ENCODE results near the gene PNMA1.

Gene PNMA1

DNA sequence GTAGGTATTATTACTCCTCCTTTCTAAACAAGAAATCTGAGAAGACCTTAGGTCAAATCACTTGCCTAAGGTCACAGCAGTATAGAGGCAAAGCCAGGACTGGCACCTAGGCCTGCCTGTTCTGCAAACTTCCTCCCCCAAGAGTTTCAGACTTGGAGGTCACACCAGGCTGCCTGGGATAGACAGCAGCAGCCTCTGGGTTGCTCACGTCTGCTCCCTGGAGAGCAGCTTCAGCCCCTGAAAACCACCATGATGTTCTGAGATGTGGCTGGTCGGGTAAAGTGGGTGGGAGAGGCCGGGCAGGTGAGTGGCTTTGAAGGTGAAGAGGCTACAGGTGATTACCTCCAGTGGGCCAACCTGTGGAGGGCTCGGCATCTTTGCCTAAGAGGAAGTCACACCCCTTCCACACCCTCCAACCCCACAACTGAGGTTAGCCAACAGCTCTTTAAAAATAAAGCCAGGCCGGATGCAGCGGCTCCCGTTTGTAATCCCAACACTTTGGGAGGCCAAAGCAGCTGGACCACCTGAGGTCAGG is 37.0 kb upstream of the PNMA1 start:
- FAIRE-seq (peak; percentile 81), DNase-seq (ENCODE audit: insufficient read length, low spot score) (no peak)

DNA sequence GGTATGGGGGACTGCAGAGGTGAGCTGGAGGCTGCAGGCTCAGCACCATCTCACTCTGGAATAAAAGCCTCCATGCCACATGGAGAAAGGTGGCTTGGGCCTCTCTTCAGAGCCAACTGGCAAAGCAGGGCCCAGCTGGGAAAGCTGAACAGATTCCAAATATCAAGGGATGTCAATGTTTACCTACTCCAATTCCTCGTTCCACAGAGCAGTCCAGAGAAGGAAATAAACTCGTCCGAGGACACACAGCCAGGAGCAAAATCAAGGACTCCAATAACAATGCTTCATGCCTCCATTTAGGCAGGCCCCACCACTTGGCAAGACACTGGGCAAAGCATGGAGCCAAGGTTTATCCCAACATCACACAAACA is 36.3 kb upstream of the PNMA1 start:
- no peak for DNase-seq (ENCODE audit: insufficient read length, low spot score)
- peak; percentile 42 for FAIRE-seq

DNA sequence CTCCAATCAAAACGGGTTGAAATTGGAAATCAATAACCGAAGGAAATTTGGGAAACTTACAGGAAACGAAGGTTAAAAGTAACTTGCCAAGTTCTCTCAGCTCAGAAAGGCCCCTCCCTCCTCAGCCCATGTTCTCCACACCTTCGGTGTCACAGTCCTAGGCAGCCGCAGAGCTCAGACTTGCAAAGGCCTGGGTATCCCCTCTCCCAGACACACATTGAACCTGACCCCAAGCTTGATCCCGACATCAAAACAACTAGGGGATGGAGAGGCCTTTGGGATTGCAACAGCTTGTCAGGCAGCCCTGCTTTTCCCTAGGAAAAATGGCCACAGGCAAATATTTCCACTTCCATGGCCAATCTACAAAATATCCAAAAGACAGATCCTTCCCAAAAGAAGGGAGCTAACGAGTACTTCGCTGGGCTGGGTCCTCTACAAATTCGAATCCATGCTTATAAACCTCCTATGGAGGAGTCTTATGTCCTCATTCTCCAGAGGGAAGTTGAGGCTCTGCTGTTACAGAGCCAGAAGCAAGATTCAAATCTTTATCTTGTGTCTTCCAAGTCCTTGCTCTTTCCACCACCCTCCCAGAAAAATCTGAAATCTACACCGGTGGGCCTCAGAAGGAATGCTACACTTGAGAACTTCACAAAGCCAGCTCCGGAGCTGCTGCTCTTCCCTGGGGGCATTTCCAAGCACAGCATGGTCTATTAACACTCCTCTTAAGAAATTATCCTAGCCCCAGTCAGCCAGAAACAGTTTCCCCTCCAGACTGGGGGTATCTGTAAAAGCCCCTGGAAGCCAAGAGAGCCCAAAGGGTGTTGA is 35.7 kb upstream of the PNMA1 start:
- FAIRE-seq (peak; percentile 23), DNase-seq (ENCODE audit: insufficient read length, low spot score) (no peak)

DNA sequence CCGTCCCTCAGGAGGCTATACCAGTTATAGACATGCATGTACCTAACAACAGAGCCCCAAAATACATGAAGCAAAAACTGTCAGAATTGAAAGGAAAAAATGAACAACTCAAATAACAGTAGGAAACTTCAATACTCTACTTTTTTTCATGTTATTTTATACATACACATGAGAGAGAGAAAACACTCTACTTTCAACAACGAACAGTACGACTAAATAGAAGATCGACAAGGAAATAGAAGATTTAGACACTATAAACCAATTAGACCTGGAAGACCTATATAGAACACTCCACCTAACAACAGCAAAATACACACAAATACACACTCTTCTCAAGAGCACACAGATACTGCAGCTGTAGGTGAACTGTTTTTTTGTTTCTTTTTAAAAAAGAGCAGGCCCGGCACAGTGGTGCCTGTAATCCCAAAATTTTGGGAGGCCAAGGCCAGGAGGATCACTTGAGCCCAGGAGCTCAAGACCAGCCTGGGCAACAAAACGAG is 34.7 kb upstream of the PNMA1 start:
- FAIRE-seq: no peak
- DNase-seq (ENCODE audit: insufficient read length, low spot score): no peak

DNA sequence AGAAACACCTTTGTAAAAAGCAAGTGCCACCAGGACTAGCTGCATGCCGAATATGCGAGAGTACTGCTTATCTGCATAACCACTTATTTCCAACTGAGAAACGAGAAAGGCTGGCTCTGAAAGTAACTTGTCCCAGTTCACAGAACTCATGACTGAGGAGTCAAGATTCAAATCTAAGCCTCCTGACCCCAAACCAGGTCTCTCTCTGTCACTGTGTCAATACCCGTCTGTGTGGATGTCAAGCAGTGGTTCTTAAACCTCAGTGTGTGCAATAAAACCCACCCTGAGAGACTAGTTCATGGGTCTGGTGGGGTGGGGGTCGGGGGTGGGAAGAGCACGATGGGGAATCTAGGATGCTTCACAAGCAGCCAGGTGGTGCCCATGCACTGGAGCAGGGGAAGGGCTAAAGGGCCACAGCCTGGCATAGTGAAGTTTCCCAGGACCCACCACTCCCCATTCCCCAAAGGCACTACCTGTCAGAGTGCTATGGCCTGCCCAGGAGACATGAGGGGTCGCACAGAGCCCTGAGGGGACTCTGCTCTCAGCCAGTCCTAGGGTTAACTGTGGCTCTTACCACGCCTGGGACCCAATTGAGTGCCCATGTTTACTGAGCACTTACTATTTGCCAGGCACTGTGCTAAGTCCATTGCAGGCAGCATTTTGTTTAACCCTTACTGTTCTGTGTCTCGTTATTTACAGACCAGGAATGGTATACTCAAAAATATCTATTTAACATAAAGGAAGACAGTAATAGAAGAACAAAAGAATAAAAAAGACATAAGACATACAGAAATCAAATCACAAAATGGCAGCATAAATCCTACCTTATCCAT is 33.4 kb upstream of the PNMA1 start:
- peak; percentile 79 for FAIRE-seq

DNA sequence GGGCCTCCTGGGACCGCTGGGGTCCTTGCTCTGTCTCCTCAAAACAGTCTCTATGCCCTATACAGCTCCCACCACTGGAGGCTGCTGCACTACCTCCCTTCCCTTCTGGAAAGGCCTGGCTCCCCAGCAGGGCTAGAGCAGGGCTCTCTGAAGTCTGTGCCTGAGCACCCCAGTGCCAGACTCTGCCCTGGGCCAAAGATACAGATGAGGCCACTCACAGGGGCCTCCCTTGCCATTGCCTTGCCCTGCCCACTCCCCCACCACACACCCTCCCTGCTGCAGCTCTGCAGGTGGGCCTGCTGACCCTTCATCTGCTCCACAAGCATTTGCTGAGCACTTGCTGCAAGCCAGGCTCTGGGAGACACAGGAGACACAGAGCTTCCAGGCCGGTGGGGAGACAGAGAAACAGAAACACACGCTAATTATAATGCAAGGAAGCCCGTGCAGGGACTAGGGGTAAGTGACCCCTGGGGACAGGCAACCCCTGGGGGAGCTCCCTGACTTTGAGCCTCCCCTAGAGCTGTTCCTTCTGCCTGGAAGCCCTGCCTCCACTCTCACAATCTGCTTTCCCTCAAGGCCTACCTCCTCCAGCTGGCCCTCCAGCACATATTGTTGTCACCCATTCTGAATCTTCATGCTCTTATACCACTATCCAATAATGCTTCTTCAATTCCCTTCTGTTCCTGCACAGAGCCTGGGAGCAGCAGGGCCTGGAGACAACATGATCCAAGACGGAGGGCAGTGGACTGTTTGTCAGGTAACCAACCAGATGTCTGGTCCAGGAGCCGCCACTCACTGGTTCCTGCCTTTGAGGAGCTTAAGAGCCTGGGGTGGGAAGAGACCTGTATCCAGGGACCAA is 32.6 kb upstream of the PNMA1 start:
- FAIRE-seq (peak; percentile 84), DNase-seq (ENCODE audit: insufficient read length, low spot score) (no peak)

More for the DNA sequence above, 33.4 kb upstream of the PNMA1 start:
- DNase-seq (ENCODE audit: insufficient read length, low spot score): no peak

DNA sequence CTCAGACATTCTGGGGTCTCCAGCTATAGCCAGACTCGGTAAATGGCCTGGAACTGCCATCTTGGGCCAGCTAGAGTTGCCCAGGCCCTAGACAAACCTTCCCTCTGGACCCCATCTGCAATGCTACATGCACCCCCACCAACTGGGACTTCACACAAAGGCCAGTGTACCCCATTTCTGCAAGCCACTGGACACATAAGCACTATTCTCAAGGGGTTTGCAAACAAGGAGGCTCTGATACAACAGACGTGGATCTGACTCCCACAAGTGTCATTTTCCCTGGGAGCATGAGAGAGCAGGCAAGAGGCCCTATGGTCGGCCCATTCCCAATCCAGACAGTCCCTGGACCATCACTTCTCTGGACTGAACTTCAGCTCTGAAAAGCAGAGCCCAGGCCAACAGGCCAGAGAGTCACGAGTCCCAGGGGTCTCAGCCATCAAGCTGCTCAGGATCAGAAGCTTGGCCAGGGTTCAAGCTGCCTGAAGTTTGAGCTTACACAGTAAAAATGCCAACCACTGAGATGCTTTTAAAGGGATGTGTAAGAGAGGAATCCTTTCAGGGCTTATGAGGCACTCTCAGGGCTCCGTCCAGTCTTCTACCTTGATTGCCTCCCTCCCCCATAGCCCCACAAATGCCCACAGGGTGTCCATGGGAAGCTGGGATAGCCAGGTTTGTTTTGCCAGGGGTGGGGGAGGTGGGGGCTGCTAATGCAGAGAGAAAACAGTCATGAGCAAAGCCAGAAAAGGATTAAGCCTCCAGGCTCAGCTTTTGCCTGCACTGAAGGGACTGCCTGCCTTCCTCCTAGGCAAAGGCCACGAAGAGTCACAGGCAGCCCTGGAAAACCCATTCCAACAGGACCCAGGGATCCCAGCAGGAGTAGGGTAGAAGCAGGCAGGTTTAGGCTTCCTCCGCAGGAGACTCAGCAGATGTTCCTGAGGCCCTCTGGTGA is 31.7 kb upstream of the PNMA1 start:
- DNase-seq (ENCODE audit: insufficient read length, low spot score): no peak
- peak; percentile 44 for FAIRE-seq

DNA sequence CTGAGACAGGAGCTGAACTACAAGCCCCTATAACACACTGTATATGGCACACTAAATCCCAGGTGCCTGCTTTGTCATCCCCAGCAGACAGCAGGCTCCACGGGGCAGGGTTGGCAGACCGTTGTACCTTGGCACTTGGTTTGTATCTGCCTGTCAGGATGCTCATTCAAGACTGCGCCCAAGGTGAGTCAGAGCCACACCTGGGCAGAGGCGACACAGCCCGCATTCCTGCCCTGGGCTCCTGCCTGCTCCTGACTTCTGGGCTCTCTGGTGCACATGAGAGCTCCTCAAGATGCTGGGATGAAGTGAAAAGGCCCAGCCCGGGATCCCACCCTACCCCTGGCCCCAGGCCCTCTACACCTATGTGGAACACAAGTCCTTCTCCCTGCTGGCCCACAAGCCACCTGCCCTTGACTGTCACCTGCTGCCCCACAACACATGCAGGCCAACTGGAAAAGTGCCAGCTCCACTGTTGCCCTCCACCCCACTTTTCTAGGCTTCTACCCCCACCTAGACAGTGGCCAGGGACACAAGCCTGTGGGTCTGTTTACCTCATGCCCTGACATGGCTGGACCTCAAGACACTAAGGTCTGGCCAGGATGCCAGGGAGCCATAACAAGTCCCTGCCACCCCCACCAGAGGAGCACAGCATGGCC is 30.8 kb upstream of the PNMA1 start:
- peak; percentile 69 for FAIRE-seq

DNA sequence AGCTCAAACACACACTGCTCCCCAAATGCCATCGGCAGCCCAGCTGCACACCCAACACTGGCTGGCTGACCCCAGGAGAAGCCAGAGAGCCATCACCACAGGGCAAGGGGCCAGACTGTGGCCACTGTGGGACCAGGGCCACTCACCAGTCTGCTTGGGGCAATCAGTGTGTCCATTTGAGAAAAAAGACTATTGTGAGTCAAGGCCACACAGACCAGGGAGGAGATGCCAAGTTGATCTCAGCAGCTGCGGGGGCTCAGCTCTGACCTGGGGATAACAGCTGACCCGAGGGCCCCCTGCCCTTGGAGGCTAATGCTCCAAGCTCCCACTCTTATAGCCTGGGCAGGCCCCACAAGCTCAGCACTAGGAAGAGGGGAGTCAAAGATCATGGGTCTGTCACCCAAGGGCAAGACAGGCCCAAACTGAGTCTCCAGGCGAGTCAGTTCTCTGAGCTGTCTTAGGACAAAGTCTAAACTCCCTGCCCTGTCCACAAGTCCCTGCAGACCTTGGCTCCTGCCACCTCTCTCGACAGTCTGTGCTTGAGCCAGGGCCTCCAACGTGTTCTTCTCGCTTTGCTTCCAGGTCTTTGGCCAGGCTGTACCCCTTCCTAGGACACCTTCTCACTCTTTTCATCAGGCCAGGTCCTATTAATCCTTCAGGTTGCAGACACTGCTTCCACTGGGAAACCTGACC is 30.1 kb upstream of the PNMA1 start:
- FAIRE-seq (no peak), DNase-seq (ENCODE audit: insufficient read length, low spot score) (no peak)

More for the DNA sequence above, 30.8 kb upstream of the PNMA1 start:
- no peak for DNase-seq (ENCODE audit: insufficient read length, low spot score)

DNA sequence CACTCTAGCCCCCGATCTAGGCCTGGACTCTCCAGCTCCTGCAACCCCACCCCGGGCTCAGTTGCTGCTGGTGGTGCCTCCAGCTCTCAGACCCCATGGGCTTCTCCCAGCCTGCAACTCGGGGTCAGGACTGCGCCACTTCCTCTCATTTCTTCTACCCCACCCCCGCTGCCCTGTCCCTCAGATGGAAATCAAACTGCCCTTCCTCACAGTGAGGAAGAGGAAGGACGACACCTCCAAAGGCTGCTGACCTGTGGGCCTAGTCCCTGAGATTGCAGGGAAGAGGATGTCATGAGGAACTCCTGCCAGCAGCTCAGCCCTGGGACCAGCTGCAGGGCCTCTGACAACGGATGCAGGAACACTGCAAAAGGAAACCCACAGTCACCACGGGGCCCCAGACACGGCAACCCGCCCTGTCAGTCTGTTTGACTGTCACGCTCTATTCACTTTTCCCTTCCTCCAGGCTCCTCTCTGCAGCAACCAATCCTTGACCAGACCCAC is 29.3 kb upstream of the PNMA1 start:
- FAIRE-seq: peak; percentile 20

DNA sequence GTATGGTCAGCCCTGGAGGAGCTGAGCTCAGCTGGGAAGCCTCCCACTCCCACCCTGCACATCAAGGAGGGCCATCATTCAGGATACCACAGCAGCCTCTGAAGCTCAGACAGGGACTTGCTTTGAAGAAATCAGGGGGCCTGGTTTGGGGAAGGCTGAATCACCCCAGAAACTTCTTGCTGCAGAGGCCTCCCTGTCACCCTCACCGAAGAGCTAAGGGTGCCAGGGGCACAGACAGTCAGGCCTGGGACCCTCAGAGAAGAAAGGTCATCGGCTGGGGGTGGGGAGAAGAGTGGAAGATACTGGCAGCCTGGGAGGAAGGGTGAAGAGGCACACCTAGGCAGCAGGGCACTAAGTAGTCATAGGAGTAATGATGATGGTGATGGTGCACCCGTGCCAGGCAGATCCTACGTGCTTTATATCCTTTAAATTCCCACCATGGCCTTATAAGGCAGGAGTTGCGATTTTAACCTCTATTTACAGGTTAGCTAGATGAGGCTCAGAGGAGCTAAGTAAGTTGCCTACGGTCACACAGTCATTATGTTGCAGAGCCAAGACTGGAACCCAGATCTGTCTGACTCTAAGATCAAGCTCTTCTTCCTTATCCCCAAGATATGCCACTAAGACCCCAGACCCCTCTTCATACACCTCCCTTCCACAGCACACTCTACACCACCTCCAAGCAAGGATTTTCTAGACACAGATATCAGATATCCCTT is 28.5 kb upstream of the PNMA1 start:
- FAIRE-seq (peak; percentile 79), DNase-seq (ENCODE audit: insufficient read length, low spot score) (no peak)

More for the DNA sequence above, 29.3 kb upstream of the PNMA1 start:
- DNase-seq (ENCODE audit: insufficient read length, low spot score): no peak

DNA sequence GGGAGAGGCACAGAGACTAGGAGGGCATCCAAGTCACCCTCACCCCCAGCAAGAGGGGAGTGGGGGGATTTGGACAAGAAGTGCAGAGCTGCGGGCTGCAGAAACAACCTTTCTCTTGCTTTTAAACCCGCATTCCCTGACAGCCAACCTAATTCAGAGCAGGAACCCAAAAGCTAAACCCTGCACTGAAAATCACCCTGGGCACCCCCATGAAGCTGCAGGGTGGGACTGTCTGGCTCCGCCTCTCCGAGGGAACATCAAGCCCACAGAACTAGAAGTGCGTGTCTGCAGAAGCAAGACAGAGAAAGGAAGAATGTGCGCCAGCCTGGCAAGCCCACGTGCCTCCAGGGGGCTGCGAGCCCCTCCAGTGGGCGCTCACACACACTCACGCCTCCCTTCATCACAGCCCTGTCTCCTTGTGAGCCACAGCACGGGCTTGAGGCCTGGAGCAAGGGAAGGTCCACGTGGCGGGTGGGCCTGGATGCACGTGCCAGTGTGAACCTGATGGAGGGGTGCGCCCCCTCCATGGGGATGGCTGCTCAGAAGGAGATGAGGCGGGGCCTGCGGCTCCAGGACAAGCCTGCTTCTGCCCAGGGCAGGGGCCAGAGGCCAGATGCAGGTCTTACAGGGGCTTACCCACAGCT is 27.8 kb upstream of the PNMA1 start:
- no peak for DNase-seq (ENCODE audit: insufficient read length, low spot score)
- no peak for FAIRE-seq

DNA sequence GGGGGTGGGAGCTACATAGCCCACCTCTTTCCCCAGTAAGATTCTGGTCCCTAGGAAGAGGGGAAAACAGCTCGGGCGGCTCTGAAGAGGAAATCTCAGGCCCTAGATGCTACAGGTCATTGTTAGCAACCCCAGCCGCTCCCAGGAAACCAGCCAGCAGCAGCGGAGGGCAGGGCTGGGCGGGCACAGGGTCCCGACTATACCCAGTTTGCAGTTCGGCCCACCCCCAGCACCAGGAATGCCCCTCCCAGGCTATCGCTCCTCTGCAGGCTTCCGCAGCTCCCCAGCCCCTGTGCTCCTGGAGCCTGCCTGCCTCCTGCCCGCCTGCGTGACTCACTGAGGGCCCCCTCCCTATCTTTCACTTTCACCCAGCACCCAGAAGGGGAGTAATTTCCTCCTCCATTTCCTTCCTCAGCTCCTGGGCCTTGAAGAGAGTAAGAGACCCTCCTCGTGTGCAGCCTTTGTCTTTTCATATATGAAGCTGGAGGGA is 27.2 kb upstream of the PNMA1 start:
- FAIRE-seq (peak; percentile 100), DNase-seq (ENCODE audit: insufficient read length, low spot score) (peak; percentile 98)

DNA sequence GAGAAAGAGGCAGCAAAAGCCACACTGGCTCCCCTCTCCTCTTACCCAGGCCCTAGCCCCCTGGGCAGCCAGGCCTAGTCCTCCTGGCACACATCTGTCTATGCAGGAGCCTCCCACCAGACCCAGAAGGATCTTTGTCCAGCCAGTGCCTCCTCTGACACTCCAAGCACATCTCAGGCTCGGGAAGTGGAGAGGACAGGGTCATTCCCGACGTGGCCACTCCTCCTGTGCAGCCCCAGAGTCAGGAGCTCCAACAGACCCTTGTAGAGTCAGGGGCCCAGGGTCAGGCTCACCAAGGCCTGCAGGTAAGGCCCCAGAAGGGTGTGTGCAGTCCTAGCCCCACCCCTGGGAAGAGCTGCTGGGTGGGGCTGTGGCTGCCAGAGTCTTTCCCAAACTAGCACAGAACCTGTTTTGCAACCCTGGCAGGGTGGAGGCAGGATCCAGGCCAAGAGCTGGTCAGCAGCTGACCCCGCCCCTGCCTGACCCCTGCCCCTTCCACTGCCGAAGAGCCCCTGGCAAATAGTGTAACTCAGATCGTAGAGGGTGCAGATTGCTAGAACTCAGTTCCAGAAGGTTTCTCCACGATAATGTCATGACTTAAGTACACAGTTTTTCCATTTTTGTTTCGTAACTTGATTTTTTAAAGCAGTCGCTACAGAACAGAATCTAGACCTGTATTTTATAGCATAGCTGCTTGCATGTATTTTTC is 26.6 kb upstream of the PNMA1 start:
- FAIRE-seq: no peak
- DNase-seq (ENCODE audit: insufficient read length, low spot score): no peak

DNA sequence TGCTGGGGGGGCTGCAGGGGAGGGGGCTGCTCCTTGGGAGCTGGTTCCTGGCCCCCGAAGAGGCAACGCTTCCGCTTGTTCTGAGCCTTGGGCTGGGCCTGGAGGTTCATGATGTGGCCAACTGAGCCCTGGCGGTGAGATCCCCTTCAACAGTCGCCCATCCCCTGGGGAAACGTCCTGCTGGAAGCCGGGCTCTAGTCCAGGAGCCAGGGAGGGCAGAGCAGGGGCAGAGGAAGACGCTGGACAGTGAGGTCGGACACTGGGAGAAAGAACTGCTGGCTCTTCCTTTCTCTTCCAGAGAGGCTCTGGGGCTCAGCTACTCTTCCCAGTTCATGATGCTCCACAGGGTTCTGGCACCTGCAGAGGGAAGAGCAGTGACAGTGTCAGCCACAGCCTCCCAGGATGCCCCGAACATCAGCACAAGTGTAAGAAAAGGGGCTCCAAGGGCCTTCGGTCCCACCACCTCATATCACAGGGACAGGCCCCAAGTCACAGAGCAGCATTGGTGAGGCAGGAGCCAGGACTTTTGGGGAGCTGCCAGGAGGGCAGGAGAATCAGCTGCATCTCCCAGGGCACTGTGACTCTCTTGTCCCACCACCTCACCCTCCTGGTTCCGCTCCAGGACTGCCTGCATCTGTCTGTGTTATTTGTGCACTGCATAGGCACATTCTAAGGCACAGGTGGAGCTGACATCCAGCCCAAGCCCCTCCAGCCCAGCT is 25.9 kb upstream of the PNMA1 start:
- FAIRE-seq: peak; percentile 88
- DNase-seq (ENCODE audit: insufficient read length, low spot score): no peak
